Endothelial cell of umbilical vein (primary cell): Measurements from ENCODE around the gene CIDEB. TPM values are rescaled to one million over a fixed set of nuclear protein-coding genes. Genes with fewer than 3 reads are reported as not detected.

ENCODE experiments used
- BruUV-seq: library from RNA; stranded (reverse); fragments of 400-500 nt; replicated peaks from 2 replicates; lab custom pipeline; 2021; lab: Mats Ljungman, UMichigan
- CTCF ChIA-PET: fragments of 300-600, 350-600 bp; sonication (Branson Sonifier 250); formaldehyde crosslinking; loops from one replicate; lab custom pipeline; 2021; ENCODE audit warnings: antibody characterized with exemption, inconsistent platforms; lab: Charles Lee
- POLR2A ChIA-PET: fragments of 300-600, 350-600 bp; sonication (Branson Sonifier 250); formaldehyde crosslinking; loops from one replicate; lab custom pipeline; 2021; ENCODE audit warnings: antibody characterized with exemption, inconsistent platforms; lab: Charles Lee
- DNase-seq: peaks from one replicate; pipeline ENCODE4 v3.0.0-alpha.2; 2011; ENCODE audit warnings: low read depth, low spot score
- FAIRE-seq: peaks from 2 replicates; lab custom pipeline; 2011; peaks lifted over from hg19 to GRCh38; lab: Jason Lieb, UNC
- H2AFZ ChIP-seq: 2 replicates; pipeline ENCODE4 v1.6.0; 2012; ENCODE audit warnings: low read depth, low read length, control low read depth, inconsistent platforms
- H3K27ac ChIP-seq: 2 replicates; pipeline ENCODE4 v1.5.1; 2011; ENCODE audit warnings: low read depth, mild to moderate bottlenecking, control low read depth, low read length, moderate library complexity; ENCODE audit not compliant: insufficient read depth
- H3K27me3 ChIP-seq, 2 experiments: 2 replicates each; pipeline versions ENCODE4 v1.6.0 to v1.6.1; 2011; ENCODE audit warnings: low read length in 2 of 2, mixed read lengths in 1 of 2; ENCODE audit not compliant: control insufficient read depth in 2 of 2, insufficient read depth in 2 of 2
- H3K36me3 ChIP-seq, 2 experiments: 2 replicates in 1 of 2; 3 replicates in 1 of 2; pipeline ENCODE4 v1.5.1; 2011; ENCODE audit warnings: low read length in 2 of 2, mild to moderate bottlenecking in 1 of 2, moderate library complexity in 1 of 2; ENCODE audit not compliant: control insufficient read depth in 2 of 2, insufficient read depth in 2 of 2; ENCODE audit errors: extremely low read depth in 1 of 2
- H3K4me1 ChIP-seq: 3 replicates; pipeline ENCODE4 v1.5.1; 2011; ENCODE audit warnings: mild to moderate bottlenecking, low read length; ENCODE audit not compliant: control insufficient read depth, insufficient read depth; ENCODE audit errors: extremely low read depth
- H3K4me2 ChIP-seq: 2 replicates; pipeline ENCODE4 v1.6.1; 2011; ENCODE audit warnings: low read length, control low read depth, mixed read lengths; ENCODE audit not compliant: insufficient read depth
- H3K4me3 ChIP-seq, 3 experiments: fragments of 200-600 bp in 1 of 3; sonication (generic), shearing (Covaris generic) in 1 of 3; replicated peaks in 1 of 3; 2 replicates each; pipeline ENCODE4 v1.5.1; 2011 to 2016; ENCODE audit warnings: control low read depth in 3 of 3, low read length in 3 of 3, mild to moderate bottlenecking in 2 of 3, inconsistent platforms in 1 of 3, low read depth in 1 of 3, moderate library complexity in 1 of 3; ENCODE audit not compliant: insufficient read depth in 1 of 3
- H3K79me2 ChIP-seq: 2 replicates; pipeline ENCODE4 v1.6.0; 2012; ENCODE audit warnings: low read length, inconsistent platforms; ENCODE audit not compliant: control insufficient read depth, insufficient read depth
- H3K9ac ChIP-seq: replicated peaks from 2 replicates; pipeline ENCODE3; 2011; ENCODE audit warnings: low read length, control low read depth; ENCODE audit not compliant: insufficient read depth; ENCODE audit errors: extremely low read depth
- H3K9me1 ChIP-seq: replicated peaks from 3 replicates; pipeline ENCODE4 v1.6.0; 2011; ENCODE audit warnings: mild to moderate bottlenecking, low read length; ENCODE audit not compliant: control insufficient read depth, insufficient read depth; ENCODE audit errors: extremely low read depth
- H3K9me3 ChIP-seq: replicated peaks from 2 replicates; pipeline ENCODE4 v1.5.1; 2012; ENCODE audit warnings: low read length, inconsistent platforms; ENCODE audit not compliant: control insufficient read depth, insufficient read depth
- H4K20me1 ChIP-seq: replicated peaks from 2 replicates; pipeline ENCODE3; 2011; ENCODE audit warnings: mild to moderate bottlenecking, low read length; ENCODE audit not compliant: control insufficient read depth, insufficient read depth; ENCODE audit errors: extremely low read depth
- EZH2 ChIP-seq: IDR thresholded peaks from 2 replicates; pipeline ENCODE4 v1.6.1; 2012; ENCODE audit warnings: borderline replicate concordance, low read depth, mild to moderate bottlenecking, moderate library complexity, low read length, inconsistent platforms; ENCODE audit not compliant: severe bottlenecking
- FOS ChIP-seq: IDR thresholded peaks from 2 replicates; pipeline ENCODE4 v1.6.1; 2011; ENCODE audit warnings: mild to moderate bottlenecking, low read length, moderate library complexity, borderline replicate concordance; ENCODE audit not compliant: insufficient read depth
- GATA2 ChIP-seq: IDR thresholded peaks from 2 replicates; pipeline ENCODE4 v1.7.0; 2011; ENCODE audit warnings: low read depth, mild to moderate bottlenecking, moderate library complexity, mixed read lengths, low read length; ENCODE audit not compliant: insufficient read length, insufficient read depth
- JUN ChIP-seq: IDR thresholded peaks from 2 replicates; pipeline ENCODE4 v1.6.1; 2011; ENCODE audit warnings: borderline replicate concordance, low read depth; ENCODE audit not compliant: insufficient read length, insufficient read depth
- MYC ChIP-seq: IDR thresholded peaks from one replicate; pipeline ENCODE4 v1.6.1; 2011; ENCODE audit warnings: mild to moderate bottlenecking, low read depth, low read length
- POLR2A ChIP-seq: IDR thresholded peaks from 2 replicates; pipeline ENCODE4 v1.6.1; 2012; ENCODE audit warnings: low read depth, mild to moderate bottlenecking, control low read depth, low read length
- POLR2AphosphoS5 ChIP-seq: IDR thresholded peaks from 2 replicates; pipeline ENCODE4 v1.6.1; 2012; ENCODE audit warnings: low read depth, mild to moderate bottlenecking, control low read depth, low read length, moderate library complexity; ENCODE audit not compliant: insufficient read depth
- dilution Hi-C: fragments of 300-500 bp; cut with MboI; formaldehyde crosslinking; loops from one replicate; pipeline ENCODE4 v1.15.0; 2019; ENCODE audit warnings: low sequenced_read_pairs; ENCODE audit not compliant: extremely low pct_ligation_motif_present
- intact Hi-C: fragments of 100-400 bp; cut with micrococcal nuclease; formaldehyde crosslinking; loops from one replicate; pipeline ENCODE4 v1.10.0; 2022
- polyA plus RNA-seq, 4 experiments: library from polyadenylated mRNA; depleted of rRNA in 3 of 4; stranded (reverse) in 3 of 4; unstranded in 1 of 4; fragments of >200 nt; gene quantifications; 2 replicates each; pipeline versions ENCODE4 v1.2.1 to v1.2.3, GENCODE V29; 2011 to 2012; ENCODE audit warnings: missing spikeins in 1 of 4
- total RNA-seq: library from RNA; stranded (reverse); gene quantifications from 2 replicates; pipeline ENCODE4 v1.2.3, GENCODE V29; 2021
- TF ChIP-seq, protein P1 (sequence below), 2 donors: IDR thresholded peaks; 1 replicate in 1 of 2; 2 replicates in 1 of 2; pipeline ENCODE4 v1.5.1; 2011; ENCODE audit warnings: low read length in 2 of 2, mild to moderate bottlenecking in 2 of 2, moderate library complexity in 2 of 2, control low read depth in 1 of 2, inconsistent platforms in 1 of 2, low read depth in 1 of 2; ENCODE audit not compliant: insufficient read depth in 1 of 2; ENCODE audit errors: extremely low read depth in 1 of 2
- TF ChIP-seq, protein P2 (sequence below): IDR thresholded peaks from 2 replicates; pipeline ENCODE4 v1.6.1; 2011; ENCODE audit not compliant: insufficient read depth, insufficient read length

Gene CIDEB
- total and polyA plus RNA-seq, 2 donors (not counting 3 experiments of a cell fraction or from before 2014, with no cell fraction given) = 5.2 to 7.2 TPM

DNA sequence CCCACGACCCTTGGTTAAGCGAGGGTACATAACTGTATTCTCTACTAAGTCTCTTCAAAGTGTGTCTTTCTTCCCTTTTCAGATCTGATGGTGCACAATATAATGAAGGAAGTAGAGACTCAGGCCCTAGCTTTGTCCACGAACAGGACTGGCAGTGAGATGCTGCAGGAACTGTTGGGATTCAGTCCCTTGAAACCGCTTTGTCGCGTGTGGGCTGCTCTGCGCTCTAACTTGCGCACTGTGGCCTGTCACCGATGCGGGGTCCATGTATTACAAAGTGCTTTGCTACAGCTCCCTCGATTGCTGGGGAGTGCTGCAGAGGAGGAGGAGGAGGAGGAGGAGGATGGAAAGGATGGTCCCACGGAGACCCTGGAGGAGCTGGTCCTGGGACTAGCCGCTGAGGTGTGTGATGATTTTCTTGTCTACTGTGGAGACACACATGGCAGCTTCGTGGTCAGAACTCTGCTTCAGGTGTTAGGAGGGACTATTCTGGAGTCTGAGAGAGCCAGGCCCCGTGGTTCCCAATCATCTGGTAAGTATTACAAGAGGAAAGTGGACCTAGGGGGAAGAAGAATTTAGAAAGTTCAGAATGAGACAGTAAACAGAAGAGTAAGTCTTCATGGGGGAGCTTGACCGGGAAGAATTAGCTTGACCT is 7.3 kb downstream of the CIDEB start:
- peak overlapping the region; percentile 24 for H2AFZ ChIP-seq
- peak overlapping the region; percentile 79 to 85 (median 82) for H3K4me3 ChIP-seq
- peak overlapping the region; percentile 90 for H3K4me2 ChIP-seq
- peaks cover 22% of the 10 kb centered on the region for H3K4me1 ChIP-seq
- no peak for DNase-seq
- H4K20me1 ChIP-seq = no peaks in the 10 kb centered on the region
- intact Hi-C loops (no loop called here), dilution Hi-C loops (no loop called here)
- peaks cover 11% of the 10 kb centered on the region for H3K79me2 ChIP-seq
- peak overlapping the region; percentile 19 for H3K27ac ChIP-seq
- CTCF ChIA-PET = interaction anchor here (0.9 to 5.5 kb wide), 8 partner anchors 9 to 242 kb away, joined by 3 to 199 read pairs (median 12); partner anchors contain the start of genes CHMP4A, CIDEB, IRF9 and LTB4R
- peak overlapping the region; percentile 58 for H3K9ac ChIP-seq
- no peaks in the 10 kb centered on the region for H3K9me3 ChIP-seq
- POLR2A ChIA-PET = interaction anchor here (0.6 kb wide), 1 partner anchor 40 kb away, joined by 3 read pairs; no protein-coding TSS in a partner anchor
- TF ChIP-seq POLR2AphosphoS5 (no peak), GATA2 (no peak), JUN (no peak), MYC (no peak), FOS (no peak), EZH2 (no peak), POLR2A (no peak)
- TF ChIP-seq, protein P1, sequence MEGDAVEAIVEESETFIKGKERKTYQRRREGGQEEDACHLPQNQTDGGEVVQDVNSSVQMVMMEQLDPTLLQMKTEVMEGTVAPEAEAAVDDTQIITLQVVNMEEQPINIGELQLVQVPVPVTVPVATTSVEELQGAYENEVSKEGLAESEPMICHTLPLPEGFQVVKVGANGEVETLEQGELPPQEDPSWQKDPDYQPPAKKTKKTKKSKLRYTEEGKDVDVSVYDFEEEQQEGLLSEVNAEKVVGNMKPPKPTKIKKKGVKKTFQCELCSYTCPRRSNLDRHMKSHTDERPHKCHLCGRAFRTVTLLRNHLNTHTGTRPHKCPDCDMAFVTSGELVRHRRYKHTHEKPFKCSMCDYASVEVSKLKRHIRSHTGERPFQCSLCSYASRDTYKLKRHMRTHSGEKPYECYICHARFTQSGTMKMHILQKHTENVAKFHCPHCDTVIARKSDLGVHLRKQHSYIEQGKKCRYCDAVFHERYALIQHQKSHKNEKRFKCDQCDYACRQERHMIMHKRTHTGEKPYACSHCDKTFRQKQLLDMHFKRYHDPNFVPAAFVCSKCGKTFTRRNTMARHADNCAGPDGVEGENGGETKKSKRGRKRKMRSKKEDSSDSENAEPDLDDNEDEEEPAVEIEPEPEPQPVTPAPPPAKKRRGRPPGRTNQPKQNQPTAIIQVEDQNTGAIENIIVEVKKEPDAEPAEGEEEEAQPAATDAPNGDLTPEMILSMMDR (IDR thresholded peaks at IDR 0.05; ENCODE audit: extremely low read depth in 1 of 2, insufficient read depth in 1 of 2, low read depth in 1 of 2, low read length in 2 of 2) = no peak
- TF ChIP-seq, protein P2, sequence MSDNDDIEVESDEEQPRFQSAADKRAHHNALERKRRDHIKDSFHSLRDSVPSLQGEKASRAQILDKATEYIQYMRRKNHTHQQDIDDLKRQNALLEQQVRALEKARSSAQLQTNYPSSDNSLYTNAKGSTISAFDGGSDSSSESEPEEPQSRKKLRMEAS = no peak
- BruUV-seq = no TSS peak
- H3K36me3 ChIP-seq = peaks cover 5 to 30% of the 10 kb centered on the region in 2 experiments
- no peak for FAIRE-seq
- no peaks in the 10 kb centered on the region for H3K9me1 ChIP-seq
- H3K27me3 ChIP-seq = no peaks in the 10 kb centered on the region
